ENCODE measurements around the gene SUGP1.

DNA sequence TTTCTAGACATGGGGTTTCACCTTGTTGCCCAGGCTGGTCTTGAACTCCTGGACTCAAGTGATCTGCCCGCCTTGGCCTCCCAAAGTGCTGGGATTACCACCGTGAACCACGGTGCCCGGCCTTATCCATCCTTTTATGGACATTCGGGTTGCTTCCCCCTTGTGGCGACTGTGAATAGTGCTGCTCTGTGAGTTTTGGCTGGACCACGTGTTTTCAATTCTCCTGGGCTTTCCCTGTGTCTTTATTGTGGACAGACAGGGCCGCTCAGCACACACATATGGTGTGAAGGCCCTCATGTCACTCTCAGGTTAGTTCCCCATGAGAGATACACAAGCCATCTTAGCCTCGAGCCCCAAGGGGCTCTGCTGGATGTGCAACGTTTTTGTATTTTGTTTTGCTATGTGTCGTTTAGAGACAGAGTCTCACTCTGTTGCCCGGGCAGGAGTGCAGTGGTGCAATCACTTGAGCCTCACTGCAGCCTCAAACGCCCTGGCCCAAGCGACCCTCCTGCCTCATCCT lies 40.8 kb upstream of the SUGP1 start:
- TF ChIP-seq EP300 (IDR thresholded peaks at IDR 0.05) = no peak
- no peak for TF ChIP-seq POLR2AphosphoS5 (IDR thresholded peaks at IDR 0.05)
- TF ChIP-seq, protein P1, sequence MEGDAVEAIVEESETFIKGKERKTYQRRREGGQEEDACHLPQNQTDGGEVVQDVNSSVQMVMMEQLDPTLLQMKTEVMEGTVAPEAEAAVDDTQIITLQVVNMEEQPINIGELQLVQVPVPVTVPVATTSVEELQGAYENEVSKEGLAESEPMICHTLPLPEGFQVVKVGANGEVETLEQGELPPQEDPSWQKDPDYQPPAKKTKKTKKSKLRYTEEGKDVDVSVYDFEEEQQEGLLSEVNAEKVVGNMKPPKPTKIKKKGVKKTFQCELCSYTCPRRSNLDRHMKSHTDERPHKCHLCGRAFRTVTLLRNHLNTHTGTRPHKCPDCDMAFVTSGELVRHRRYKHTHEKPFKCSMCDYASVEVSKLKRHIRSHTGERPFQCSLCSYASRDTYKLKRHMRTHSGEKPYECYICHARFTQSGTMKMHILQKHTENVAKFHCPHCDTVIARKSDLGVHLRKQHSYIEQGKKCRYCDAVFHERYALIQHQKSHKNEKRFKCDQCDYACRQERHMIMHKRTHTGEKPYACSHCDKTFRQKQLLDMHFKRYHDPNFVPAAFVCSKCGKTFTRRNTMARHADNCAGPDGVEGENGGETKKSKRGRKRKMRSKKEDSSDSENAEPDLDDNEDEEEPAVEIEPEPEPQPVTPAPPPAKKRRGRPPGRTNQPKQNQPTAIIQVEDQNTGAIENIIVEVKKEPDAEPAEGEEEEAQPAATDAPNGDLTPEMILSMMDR (IDR thresholded peaks at IDR 0.05) = peak in 3 of 4 experiments; percentile 82 to 88 (median 85)
- no peak for TF ChIP-seq POLR2A (IDR thresholded peaks at IDR 0.05)

Measured in gastroesophageal sphincter (tissue), 3 donors.